ENCODE results near the gene METAP1D. TPM values are rescaled to one million over a fixed set of nuclear protein-coding genes. Genes with fewer than 3 reads are reported as not detected.

METAP1D gene
- total and polyA plus RNA-seq, 4 donors, result 3.3 to 7.1 (median 4.4) TPM

DNA sequence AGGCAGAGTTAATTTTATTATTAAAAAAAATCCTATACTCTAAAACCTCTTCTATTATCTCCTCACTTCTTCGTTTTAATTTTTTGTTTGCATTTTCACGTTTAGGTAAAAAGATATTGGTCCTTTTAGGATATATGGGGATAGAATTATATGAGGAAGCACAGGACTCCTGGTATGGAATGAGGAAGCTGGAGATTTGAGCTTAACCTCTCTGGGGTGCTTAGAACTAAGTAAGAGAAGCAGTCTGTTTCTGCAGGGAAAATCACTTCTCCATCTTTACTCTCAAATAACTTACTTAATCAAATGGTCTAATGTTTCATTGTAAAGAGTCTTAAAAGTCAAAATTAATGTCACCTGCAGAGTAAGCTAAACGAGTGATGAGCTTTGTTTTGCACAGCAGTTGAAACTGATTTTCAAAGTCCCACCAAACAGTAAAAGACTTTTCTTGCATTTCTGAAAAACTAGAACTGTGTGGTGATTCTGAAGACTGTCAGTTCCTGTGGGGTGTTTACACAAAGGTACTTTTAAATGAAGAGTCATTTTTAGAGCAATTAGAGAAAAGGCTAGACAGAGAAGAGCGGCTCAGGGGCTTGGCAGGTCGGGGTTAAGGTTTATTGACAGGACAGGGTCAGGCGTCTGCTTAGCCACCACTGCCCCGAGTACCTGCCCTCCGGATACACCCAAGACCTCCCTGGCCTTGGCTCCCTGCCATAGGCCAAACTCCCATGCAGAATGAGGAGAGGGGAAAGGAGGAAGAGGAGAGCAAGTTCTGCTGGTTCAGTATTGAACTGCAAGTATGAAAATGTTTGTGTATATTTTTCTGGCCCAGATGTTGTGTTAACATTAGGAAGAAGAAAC, 21.6 kb downstream of the METAP1D start:
- TF ChIP-seq HNF4A (conservative IDR thresholded peaks at IDR 0.05) (no peak), RAD21 (IDR thresholded peaks at IDR 0.05) (no peak), YY1 (IDR thresholded peaks at IDR 0.05) (no peak), SP1 (IDR thresholded peaks at IDR 0.05) (no peak), RXRA (IDR thresholded peaks at IDR 0.05) (no peak), GABPA (IDR thresholded peaks at IDR 0.05 in 1 of 2, conservative IDR thresholded peaks at IDR 0.05 in 1 of 2) (no peak), FOXA1 (IDR thresholded peaks at IDR 0.05) (no peak), HNF4G (IDR thresholded peaks at IDR 0.05) (no peak), JUND (IDR thresholded peaks at IDR 0.05) (no peak), EGR1 (IDR thresholded peaks at IDR 0.05; ENCODE audit: low read depth in 2 of 2) (no peak), FOXA2 (IDR thresholded peaks at IDR 0.05) (no peak), TAF1 (conservative IDR thresholded peaks at IDR 0.05) (no peak)
- TF ChIP-seq, protein P1, sequence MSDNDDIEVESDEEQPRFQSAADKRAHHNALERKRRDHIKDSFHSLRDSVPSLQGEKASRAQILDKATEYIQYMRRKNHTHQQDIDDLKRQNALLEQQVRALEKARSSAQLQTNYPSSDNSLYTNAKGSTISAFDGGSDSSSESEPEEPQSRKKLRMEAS (IDR thresholded peaks at IDR 0.05), result no peak
- TF ChIP-seq, protein P2, sequence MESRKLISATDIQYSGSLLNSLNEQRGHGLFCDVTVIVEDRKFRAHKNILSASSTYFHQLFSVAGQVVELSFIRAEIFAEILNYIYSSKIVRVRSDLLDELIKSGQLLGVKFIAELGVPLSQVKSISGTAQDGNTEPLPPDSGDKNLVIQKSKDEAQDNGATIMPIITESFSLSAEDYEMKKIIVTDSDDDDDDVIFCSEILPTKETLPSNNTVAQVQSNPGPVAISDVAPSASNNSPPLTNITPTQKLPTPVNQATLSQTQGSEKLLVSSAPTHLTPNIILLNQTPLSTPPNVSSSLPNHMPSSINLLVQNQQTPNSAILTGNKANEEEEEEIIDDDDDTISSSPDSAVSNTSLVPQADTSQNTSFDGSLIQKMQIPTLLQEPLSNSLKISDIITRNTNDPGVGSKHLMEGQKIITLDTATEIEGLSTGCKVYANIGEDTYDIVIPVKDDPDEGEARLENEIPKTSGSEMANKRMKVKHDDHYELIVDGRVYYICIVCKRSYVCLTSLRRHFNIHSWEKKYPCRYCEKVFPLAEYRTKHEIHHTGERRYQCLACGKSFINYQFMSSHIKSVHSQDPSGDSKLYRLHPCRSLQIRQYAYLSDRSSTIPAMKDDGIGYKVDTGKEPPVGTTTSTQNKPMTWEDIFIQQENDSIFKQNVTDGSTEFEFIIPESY (IDR thresholded peaks at IDR 0.05), result no peak
- TF ChIP-seq, protein P3, sequence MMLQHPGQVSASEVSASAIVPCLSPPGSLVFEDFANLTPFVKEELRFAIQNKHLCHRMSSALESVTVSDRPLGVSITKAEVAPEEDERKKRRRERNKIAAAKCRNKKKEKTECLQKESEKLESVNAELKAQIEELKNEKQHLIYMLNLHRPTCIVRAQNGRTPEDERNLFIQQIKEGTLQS (IDR thresholded peaks at IDR 0.05), result no peak
- Histone ChIP-seq H3K4me1 (ENCODE audit: control insufficient read depth in 4 of 4, insufficient read depth in 4 of 4, low read length in 3 of 4) (peaks cover 0 to 3% (median 0%) of the 10 kb centered on the region in 4 donors), H3K9me3 (ENCODE audit: control insufficient read depth in 4 of 4, low read length in 3 of 4) (no peaks in the 10 kb centered on the region), H3K4me3 (ENCODE audit: low read depth in 1 of 3, low read length in 3 of 3) (no peak overlapping the region), H3K27me3 (ENCODE audit: control insufficient read depth in 4 of 4, insufficient read depth in 4 of 4, low read length in 3 of 4) (no peaks in the 10 kb centered on the region), H3K9ac (ENCODE audit: low read depth in 1 of 2, low read length in 2 of 2) (no peak overlapping the region), H3K27ac (ENCODE audit: low read depth in 1 of 2, low read length in 2 of 2) (no peak overlapping the region), H3K36me3 (ENCODE audit: control insufficient read depth in 4 of 4, insufficient read depth in 3 of 4, low read depth in 1 of 4, low read length in 3 of 4) (no peaks in the 10 kb centered on the region)
- DNase-seq (ENCODE audit: low spot score), result peak; percentile 54
- 37% methylated on average over 8 of the region's 8 CpGs for WGBS

DNA sequence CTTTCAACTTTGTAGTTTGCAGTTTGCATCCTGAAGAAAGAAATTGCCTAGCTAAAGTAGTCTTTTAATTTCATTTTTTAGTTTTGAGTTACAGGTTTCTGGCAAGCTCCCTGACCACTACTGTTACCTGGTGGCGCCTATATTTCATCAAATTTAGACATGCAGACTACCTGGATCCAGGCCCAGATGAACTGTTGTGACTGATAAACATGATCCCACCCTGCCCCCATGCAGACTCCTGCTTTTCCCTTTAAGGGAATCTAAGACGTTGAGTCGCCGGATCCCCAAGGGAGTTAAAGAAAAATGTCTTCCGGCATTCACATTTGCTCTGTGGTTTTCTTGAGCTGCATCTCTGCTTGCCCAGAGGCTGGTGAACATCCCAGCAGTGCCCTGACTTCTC, 22.2 kb downstream of the METAP1D start:
- no peak overlapping the region for H3K27ac ChIP-seq (ENCODE audit: low read depth in 1 of 2, low read length in 2 of 2)
- no peaks in the 10 kb centered on the region for H3K27me3 ChIP-seq (ENCODE audit: control insufficient read depth in 4 of 4, insufficient read depth in 4 of 4, low read length in 3 of 4)
- no peaks in the 10 kb centered on the region for H3K36me3 ChIP-seq (ENCODE audit: control insufficient read depth in 4 of 4, insufficient read depth in 3 of 4, low read depth in 1 of 4, low read length in 3 of 4)
- no peak overlapping the region for H3K9ac ChIP-seq (ENCODE audit: low read depth in 1 of 2, low read length in 2 of 2)
- no peaks in the 10 kb centered on the region for H3K9me3 ChIP-seq (ENCODE audit: control insufficient read depth in 4 of 4, low read length in 3 of 4)
- TF ChIP-seq HNF4A (conservative IDR thresholded peaks at IDR 0.05) (no peak), RAD21 (IDR thresholded peaks at IDR 0.05) (no peak), FOXA2 (IDR thresholded peaks at IDR 0.05) (no peak), RXRA (IDR thresholded peaks at IDR 0.05) (no peak), HNF4G (IDR thresholded peaks at IDR 0.05) (no peak), EGR1 (IDR thresholded peaks at IDR 0.05; ENCODE audit: low read depth in 2 of 2) (no peak), SP1 (IDR thresholded peaks at IDR 0.05) (no peak)
- TF ChIP-seq, protein P4, sequence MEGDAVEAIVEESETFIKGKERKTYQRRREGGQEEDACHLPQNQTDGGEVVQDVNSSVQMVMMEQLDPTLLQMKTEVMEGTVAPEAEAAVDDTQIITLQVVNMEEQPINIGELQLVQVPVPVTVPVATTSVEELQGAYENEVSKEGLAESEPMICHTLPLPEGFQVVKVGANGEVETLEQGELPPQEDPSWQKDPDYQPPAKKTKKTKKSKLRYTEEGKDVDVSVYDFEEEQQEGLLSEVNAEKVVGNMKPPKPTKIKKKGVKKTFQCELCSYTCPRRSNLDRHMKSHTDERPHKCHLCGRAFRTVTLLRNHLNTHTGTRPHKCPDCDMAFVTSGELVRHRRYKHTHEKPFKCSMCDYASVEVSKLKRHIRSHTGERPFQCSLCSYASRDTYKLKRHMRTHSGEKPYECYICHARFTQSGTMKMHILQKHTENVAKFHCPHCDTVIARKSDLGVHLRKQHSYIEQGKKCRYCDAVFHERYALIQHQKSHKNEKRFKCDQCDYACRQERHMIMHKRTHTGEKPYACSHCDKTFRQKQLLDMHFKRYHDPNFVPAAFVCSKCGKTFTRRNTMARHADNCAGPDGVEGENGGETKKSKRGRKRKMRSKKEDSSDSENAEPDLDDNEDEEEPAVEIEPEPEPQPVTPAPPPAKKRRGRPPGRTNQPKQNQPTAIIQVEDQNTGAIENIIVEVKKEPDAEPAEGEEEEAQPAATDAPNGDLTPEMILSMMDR (IDR thresholded peaks at IDR 0.05; ENCODE audit: low read depth, low read length, missing input control), result no peak
- TF ChIP-seq, protein P2 (IDR thresholded peaks at IDR 0.05), result no peak
- 78% methylated on average over 5 of the region's 5 CpGs for WGBS
- no peak for DNase-seq (ENCODE audit: low spot score)
- no peak overlapping the region for H3K4me3 ChIP-seq (ENCODE audit: low read depth in 1 of 3, low read length in 3 of 3)
- H3K4me1 ChIP-seq (ENCODE audit: control insufficient read depth in 4 of 4, insufficient read depth in 4 of 4, low read length in 3 of 4), result peaks cover 0 to 3% (median 0%) of the 10 kb centered on the region in 4 donors

Measured in liver (tissue), 9 donors.